Ishikawa (cell line): ENCODE measurements around the gene FHIT.

Experiments
- CEBPB ChIP-seq: IDR thresholded peaks from 2 replicates; pipeline ENCODE4 v1.6.1; 2012
- CREB1 ChIP-seq: IDR thresholded peaks from 2 replicates; pipeline ENCODE4 v1.6.1; 2012; ENCODE audit warnings: low read depth
- EGR1 ChIP-seq: IDR thresholded peaks from 2 replicates; pipeline ENCODE4 v1.6.1; 2012
- EP300 ChIP-seq: IDR thresholded peaks from 2 replicates; pipeline ENCODE4 v1.6.1; 2012; ENCODE audit warnings: borderline replicate concordance
- MAX ChIP-seq: IDR thresholded peaks from 2 replicates; pipeline ENCODE4 v1.6.1; 2012
- NFIC ChIP-seq: IDR thresholded peaks from 2 replicates; pipeline ENCODE4 v1.6.1; 2012
- RAD21 ChIP-seq: IDR thresholded peaks from 2 replicates; pipeline ENCODE4 v1.6.1; 2012; ENCODE audit warnings: low read depth
- TAF1 ChIP-seq: IDR thresholded peaks from 2 replicates; pipeline ENCODE4 v1.6.1; 2012; ENCODE audit warnings: low read depth, mild to moderate bottlenecking
- TEAD4 ChIP-seq: IDR thresholded peaks from 2 replicates; pipeline ENCODE4 v1.6.1; 2012
- YY1 ChIP-seq: IDR thresholded peaks from 2 replicates; pipeline ENCODE4 v1.6.1; 2012; ENCODE audit warnings: low read depth
- ZBTB7A ChIP-seq: IDR thresholded peaks from 2 replicates; pipeline ENCODE4 v1.6.1; 2012; ENCODE audit warnings: low read depth

DNA sequence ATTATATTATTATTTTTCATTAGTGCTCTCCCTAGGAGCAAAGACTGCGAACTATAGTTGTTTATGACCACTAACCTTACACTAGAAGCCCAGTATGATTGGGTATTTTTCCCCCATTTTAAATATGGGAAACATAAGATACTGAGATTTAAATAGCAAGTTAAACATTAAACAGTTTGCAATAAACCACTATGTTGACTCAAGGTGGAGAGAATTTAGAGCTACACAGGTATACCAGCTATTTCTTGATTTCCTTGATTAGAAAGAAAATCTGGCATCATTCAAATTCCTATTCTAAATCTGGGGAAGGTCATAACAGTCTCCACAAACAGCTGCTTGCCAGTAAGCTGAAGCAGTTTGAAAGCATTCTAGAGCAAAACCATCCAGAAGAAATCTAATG is 1337.6 kb downstream of the FHIT start:
- TF ChIP-seq MAX (no peak), CEBPB (no peak), ZBTB7A (no peak), YY1 (no peak), EP300 (no peak), EGR1 (no peak), CREB1 (no peak), TAF1 (no peak), TEAD4 (no peak), RAD21 (no peak), NFIC (no peak)
